H9 (cell line): ENCODE results near the gene PPP1R9A. TPM values are rescaled to one million over a fixed set of nuclear protein-coding genes. Genes with fewer than 3 reads are reported as not detected.
A peak's percentile ranks its signal among the peaks of the same experiment; 100 is the strongest.

Source experiments
- DNase-seq: peaks from one replicate; pipeline ENCODE4 v3.0.0-alpha.2; 2017
- H2AFZ ChIP-seq: one replicate; pipeline ENCODE4 v1.6.1; 2013; ENCODE audit warnings: mild to moderate bottlenecking, low read length, control low read depth, moderate library complexity
- H2AK5ac ChIP-seq: 2 replicates; pipeline ENCODE4 v1.6.1; 2013; ENCODE audit warnings: low read length, control low read depth, mixed read lengths; ENCODE audit not compliant: insufficient read length
- H2BK120ac ChIP-seq: one replicate; pipeline ENCODE4 v1.6.1; 2013; ENCODE audit warnings: low read depth, mild to moderate bottlenecking, low read length, control low read depth, inconsistent platforms; ENCODE audit not compliant: poor library complexity, severe bottlenecking
- H2BK12ac ChIP-seq: 2 replicates; pipeline ENCODE4 v1.6.1; 2013; ENCODE audit warnings: low read length, control low read depth, mixed read lengths, low read depth; ENCODE audit not compliant: insufficient read length
- H2BK15ac ChIP-seq: 2 replicates; pipeline ENCODE4 v1.6.1; 2013; ENCODE audit warnings: low read depth, low read length, control low read depth
- H2BK20ac ChIP-seq: one replicate; pipeline ENCODE4 v1.6.1; 2013; ENCODE audit warnings: low read depth, mild to moderate bottlenecking, low read length, control low read depth, inconsistent platforms; ENCODE audit not compliant: poor library complexity, severe bottlenecking
- H2BK5ac ChIP-seq: 2 replicates; pipeline ENCODE4 v1.6.1; 2013; ENCODE audit warnings: low read length, control low read depth, mixed read lengths; ENCODE audit not compliant: insufficient read length
- H3K14ac ChIP-seq: 2 replicates; pipeline ENCODE4 v1.6.1; 2013; ENCODE audit warnings: low read length, control low read depth; ENCODE audit not compliant: insufficient read depth
- H3K18ac ChIP-seq: 2 replicates; pipeline ENCODE4 v1.6.1; 2013; ENCODE audit warnings: low read depth, mild to moderate bottlenecking, mixed read lengths, low read length, control low read depth; ENCODE audit not compliant: insufficient read length
- H3K23ac ChIP-seq: 2 replicates; pipeline ENCODE4 v1.6.1; 2013; ENCODE audit warnings: low read length, control low read depth, mixed read lengths, low read depth; ENCODE audit not compliant: insufficient read length
- H3K23me2 ChIP-seq: 2 replicates; pipeline ENCODE4 v1.6.1; 2013; ENCODE audit warnings: low read depth, mild to moderate bottlenecking, mixed read lengths, low read length, control low read depth; ENCODE audit not compliant: insufficient read length, poor library complexity, severe bottlenecking
- H3K27ac ChIP-seq: 2 replicates; pipeline ENCODE4 v1.5.1; 2013; ENCODE audit warnings: low read length, control low read depth, mixed read lengths, low read depth; ENCODE audit not compliant: insufficient read length
- H3K27me3 ChIP-seq: 2 replicates; pipeline ENCODE4 v1.6.1; 2013; ENCODE audit warnings: low read length, control low read depth, inconsistent platforms; ENCODE audit not compliant: insufficient read depth
- H3K4ac ChIP-seq: 2 replicates; pipeline ENCODE4 v1.6.1; 2013; ENCODE audit warnings: low read depth, mild to moderate bottlenecking, control low read depth, inconsistent platforms, low read length, moderate library complexity
- H3K4me1 ChIP-seq: 2 replicates; pipeline ENCODE4 v1.6.1; 2013; ENCODE audit warnings: low read length, control low read depth, inconsistent platforms; ENCODE audit not compliant: insufficient read depth
- H3K4me2 ChIP-seq: 2 replicates; pipeline ENCODE4 v1.6.1; 2013; ENCODE audit warnings: low read length, control low read depth, mixed read lengths; ENCODE audit not compliant: insufficient read length, insufficient read depth
- H3K56ac ChIP-seq: 2 replicates; pipeline ENCODE4 v1.6.1; 2013; ENCODE audit warnings: low read depth, mild to moderate bottlenecking, mixed read lengths, low read length, control low read depth; ENCODE audit not compliant: insufficient read length
- H3K79me1 ChIP-seq: 2 replicates; pipeline ENCODE4 v1.6.1; 2013; ENCODE audit warnings: low read depth, mild to moderate bottlenecking, moderate library complexity, low read length, control low read depth, inconsistent platforms; ENCODE audit not compliant: insufficient read depth, poor library complexity, severe bottlenecking
- H3K79me2 ChIP-seq: 2 replicates; pipeline ENCODE4 v1.6.1; 2013; ENCODE audit warnings: low read length, control low read depth, inconsistent platforms; ENCODE audit not compliant: insufficient read depth
- H3K9ac ChIP-seq: 2 replicates; pipeline ENCODE4 v1.6.1; 2013; ENCODE audit warnings: low read length, control low read depth, mixed read lengths; ENCODE audit not compliant: insufficient read length; ENCODE audit errors: extremely low read depth
- H3K9me3 ChIP-seq: one replicate; pipeline ENCODE4 v1.6.1; 2013; ENCODE audit warnings: low read depth, low read length, inconsistent platforms; ENCODE audit not compliant: control insufficient read depth
- H3T11ph ChIP-seq: one replicate; pipeline ENCODE4 v1.6.1; 2013; ENCODE audit warnings: mild to moderate bottlenecking, low read length, control low read depth, inconsistent platforms
- H4K20me1 ChIP-seq: one replicate; pipeline ENCODE4 v1.6.1; 2013; ENCODE audit not compliant: control insufficient read depth, insufficient read length, insufficient read depth
- H4K5ac ChIP-seq: 2 replicates; pipeline ENCODE4 v1.6.1; 2013; ENCODE audit warnings: low read depth, mild to moderate bottlenecking, mixed read lengths, low read length, control low read depth; ENCODE audit not compliant: insufficient read length
- H4K8ac ChIP-seq: replicated peaks from 2 replicates; pipeline ENCODE4 v1.6.1; 2013; ENCODE audit warnings: low read length, control low read depth, mixed read lengths, low read depth; ENCODE audit not compliant: insufficient read length
- H4K91ac ChIP-seq: 2 replicates; pipeline ENCODE4 v1.6.1; 2013; ENCODE audit warnings: low read depth, mild to moderate bottlenecking, moderate library complexity, mixed read lengths, low read length, control low read depth; ENCODE audit not compliant: insufficient read length
- H3K27ac Mint-ChIP-seq, 3 experiments: 2 replicates in 2 of 3; 3 replicates in 1 of 3; pipeline ENCODE4 v1.8.0; 2020 to 2021; ENCODE audit warnings: mixed read lengths in 3 of 3, mild to moderate bottlenecking in 1 of 3, moderate library complexity in 1 of 3
- H3K27me3 Mint-ChIP-seq: 2 replicates; pipeline ENCODE4 v1.8.0; 2021; ENCODE audit warnings: low read depth, mild to moderate bottlenecking, moderate library complexity, mixed read lengths
- H3K36me3 Mint-ChIP-seq, 3 experiments: 2 replicates in 2 of 3; 3 replicates in 1 of 3; pipeline ENCODE4 v1.8.0; 2020 to 2021; ENCODE audit warnings: low read depth in 3 of 3, mixed read lengths in 3 of 3; ENCODE audit not compliant: insufficient read depth in 1 of 3
- H3K4me1 Mint-ChIP-seq, 2 experiments: 2 replicates each; pipeline ENCODE4 v1.8.0; 2020; ENCODE audit warnings: mixed read lengths in 2 of 2
- H3K4me3 Mint-ChIP-seq, 2 experiments: 2 replicates in 1 of 2; 3 replicates in 1 of 2; pipeline ENCODE4 v1.8.0; 2020 to 2021; ENCODE audit warnings: mild to moderate bottlenecking in 2 of 2, mixed read lengths in 2 of 2, moderate library complexity in 1 of 2
- H3K9me3 Mint-ChIP-seq, 2 experiments: 2 replicates in 1 of 2; 3 replicates in 1 of 2; pipeline ENCODE4 v1.8.0; 2020; ENCODE audit warnings: mild to moderate bottlenecking in 2 of 2, mixed read lengths in 2 of 2, moderate library complexity in 1 of 2
- WGBS: extraction: QIAGEN DNeasy Blood & Tissue Kit; methylation state at CpG from one replicate; pipeline ENCODE4 v1.1.7; 2013; ENCODE audit warnings: missing lambda C conversion rate, low lambda C conversion rate, mixed read lengths; ENCODE audit not compliant: insufficient read length; ENCODE audit errors: extremely low coverage; 5-methylcytosine and 5-hydroxymethylcytosine counted together
- total RNA-seq: library from RNA; stranded (reverse); gene quantifications from 2 replicates; pipeline ENCODE4 v1.2.1, GENCODE V29; 2021
- TF ChIP-seq, protein P1 (sequence below): fragments of 200-600 bp; sonication (generic); conservative IDR thresholded peaks from 3 replicates; pipeline ENCODE4 v1.8.0; 2021; ENCODE audit warnings: antibody characterized with exemption, mild to moderate bottlenecking

Gene PPP1R9A
- total RNA-seq, 1 experiment from 2014 or later: 17.0 TPM

DNA sequence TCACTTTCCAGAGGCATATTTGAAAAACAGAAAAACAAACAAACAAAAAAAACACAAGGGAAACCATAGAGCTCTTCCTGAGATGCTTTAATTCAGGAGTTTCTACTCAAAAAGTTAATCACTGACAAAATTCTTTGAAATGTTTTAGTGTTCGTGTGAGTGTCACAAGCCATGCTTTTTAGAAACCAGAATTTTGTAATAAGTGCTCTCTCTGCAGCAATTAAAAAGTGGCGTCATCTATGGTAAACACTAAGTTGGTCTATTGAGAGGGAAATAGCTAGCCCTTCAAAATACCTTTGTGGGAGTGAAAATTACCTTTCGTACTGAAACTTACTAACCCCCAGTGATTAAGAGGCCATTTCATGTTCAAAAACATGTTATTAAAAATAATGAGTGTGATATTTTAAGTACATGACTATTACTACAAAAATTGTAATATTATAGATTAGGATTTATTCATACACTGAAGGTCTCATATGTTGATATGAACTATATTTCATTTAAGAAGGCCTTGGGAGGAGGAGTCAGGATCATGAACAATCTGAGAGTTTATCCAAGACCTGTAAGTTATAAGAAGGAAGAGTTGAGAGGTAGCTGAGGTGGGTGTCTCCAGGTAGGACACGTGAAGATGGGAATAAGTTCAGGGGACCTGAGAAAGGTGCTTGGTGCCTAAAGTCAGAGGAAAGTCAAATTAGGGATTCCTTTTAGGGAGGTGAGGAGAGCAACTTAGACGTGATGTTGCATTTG is 94.6 kb downstream of the PPP1R9A start:
- H3K56ac ChIP-seq: no peak overlapping the region
- H3K9ac ChIP-seq: no peak overlapping the region
- no peak overlapping the region for H2BK20ac ChIP-seq
- H2BK12ac ChIP-seq: no peak overlapping the region
- Mint-ChIP-seq H3K36me3 (no peaks in the 10 kb centered on the region), H3K9me3 (no peaks in the 10 kb centered on the region), H3K4me1 (peaks cover 12 to 18% of the 10 kb centered on the region in 2 experiments; a peak in 3 of 4 replicates), H3K4me3 (no peak overlapping the region), H3K27ac (peak overlapping the region in 2 of 3 experiments; percentile 14 to 71; a peak in 4 of 7 replicates), H3K27me3 (no peaks in the 10 kb centered on the region)
- no peak overlapping the region for H2BK15ac ChIP-seq
- TF ChIP-seq, protein P1, sequence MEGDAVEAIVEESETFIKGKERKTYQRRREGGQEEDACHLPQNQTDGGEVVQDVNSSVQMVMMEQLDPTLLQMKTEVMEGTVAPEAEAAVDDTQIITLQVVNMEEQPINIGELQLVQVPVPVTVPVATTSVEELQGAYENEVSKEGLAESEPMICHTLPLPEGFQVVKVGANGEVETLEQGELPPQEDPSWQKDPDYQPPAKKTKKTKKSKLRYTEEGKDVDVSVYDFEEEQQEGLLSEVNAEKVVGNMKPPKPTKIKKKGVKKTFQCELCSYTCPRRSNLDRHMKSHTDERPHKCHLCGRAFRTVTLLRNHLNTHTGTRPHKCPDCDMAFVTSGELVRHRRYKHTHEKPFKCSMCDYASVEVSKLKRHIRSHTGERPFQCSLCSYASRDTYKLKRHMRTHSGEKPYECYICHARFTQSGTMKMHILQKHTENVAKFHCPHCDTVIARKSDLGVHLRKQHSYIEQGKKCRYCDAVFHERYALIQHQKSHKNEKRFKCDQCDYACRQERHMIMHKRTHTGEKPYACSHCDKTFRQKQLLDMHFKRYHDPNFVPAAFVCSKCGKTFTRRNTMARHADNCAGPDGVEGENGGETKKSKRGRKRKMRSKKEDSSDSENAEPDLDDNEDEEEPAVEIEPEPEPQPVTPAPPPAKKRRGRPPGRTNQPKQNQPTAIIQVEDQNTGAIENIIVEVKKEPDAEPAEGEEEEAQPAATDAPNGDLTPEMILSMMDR: no peak
- H3K4me2 ChIP-seq: no peak overlapping the region
- H3K14ac ChIP-seq: no peak overlapping the region
- H3K18ac ChIP-seq: no peak overlapping the region
- no peaks in the 10 kb centered on the region for H3K79me1 ChIP-seq
- no peaks in the 10 kb centered on the region for H4K20me1 ChIP-seq
- H2AFZ ChIP-seq: no peak overlapping the region
- H4K8ac ChIP-seq: no peak overlapping the region
- no peaks in the 10 kb centered on the region for H3K79me2 ChIP-seq
- H3K23ac ChIP-seq: no peak overlapping the region
- H3K9me3 ChIP-seq: no peaks in the 10 kb centered on the region
- no peaks in the 10 kb centered on the region for H3K27me3 ChIP-seq
- no peak overlapping the region for H3K4ac ChIP-seq
- H3T11ph ChIP-seq: no peak overlapping the region
- no peaks in the 10 kb centered on the region for H3K23me2 ChIP-seq
- H4K91ac ChIP-seq: no peak overlapping the region
- no peak overlapping the region for H4K5ac ChIP-seq
- H2BK120ac ChIP-seq: no peak overlapping the region
- H3K4me1 ChIP-seq: no peaks in the 10 kb centered on the region
- no peak overlapping the region for H2AK5ac ChIP-seq
- no peak for DNase-seq
- WGBS: no CpG with 5 or more reads among the region's 5 CpGs
- no peak overlapping the region for H2BK5ac ChIP-seq
- H3K27ac ChIP-seq: no peak overlapping the region
